ENCODE data around the gene CLEC16A.

CLEC16A gene

DNA sequence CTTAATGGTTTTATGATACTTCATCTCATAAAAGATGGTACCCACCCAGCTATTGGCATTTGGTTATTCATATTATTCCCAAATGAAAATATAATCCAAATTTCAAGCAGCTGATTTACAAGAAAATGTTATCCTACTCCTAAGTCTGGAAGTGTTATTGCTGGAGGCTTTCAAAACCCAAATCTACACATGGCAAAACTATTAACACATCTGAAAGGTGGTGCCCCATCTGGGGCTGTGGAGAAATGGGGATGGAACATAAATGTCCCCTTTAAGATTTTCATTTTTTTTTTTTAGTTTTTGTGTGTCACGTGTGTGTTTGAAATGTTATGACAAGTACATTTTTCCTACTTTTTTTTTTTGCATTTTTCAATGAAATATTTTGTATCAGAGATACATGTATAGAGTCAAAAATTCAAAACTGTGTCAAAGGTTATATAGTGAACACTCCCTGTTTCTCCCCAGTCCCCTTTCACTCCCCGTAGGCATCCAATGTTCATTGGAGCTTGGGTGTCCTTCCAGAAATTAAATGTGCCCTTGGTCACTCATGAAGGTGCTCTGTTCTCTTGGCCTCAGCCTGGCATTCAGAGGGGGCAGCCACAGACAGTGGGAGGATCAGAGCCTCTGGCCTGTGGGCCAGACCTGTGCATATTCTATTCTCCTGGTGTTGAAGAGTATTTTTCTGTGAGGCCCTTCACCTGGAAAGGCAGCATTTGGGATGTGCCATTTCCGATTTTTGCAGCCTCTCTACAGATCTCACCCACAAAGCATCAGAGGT is 79.1 kb downstream of the CLEC16A start:
- DNase-seq, result no peak

DNA sequence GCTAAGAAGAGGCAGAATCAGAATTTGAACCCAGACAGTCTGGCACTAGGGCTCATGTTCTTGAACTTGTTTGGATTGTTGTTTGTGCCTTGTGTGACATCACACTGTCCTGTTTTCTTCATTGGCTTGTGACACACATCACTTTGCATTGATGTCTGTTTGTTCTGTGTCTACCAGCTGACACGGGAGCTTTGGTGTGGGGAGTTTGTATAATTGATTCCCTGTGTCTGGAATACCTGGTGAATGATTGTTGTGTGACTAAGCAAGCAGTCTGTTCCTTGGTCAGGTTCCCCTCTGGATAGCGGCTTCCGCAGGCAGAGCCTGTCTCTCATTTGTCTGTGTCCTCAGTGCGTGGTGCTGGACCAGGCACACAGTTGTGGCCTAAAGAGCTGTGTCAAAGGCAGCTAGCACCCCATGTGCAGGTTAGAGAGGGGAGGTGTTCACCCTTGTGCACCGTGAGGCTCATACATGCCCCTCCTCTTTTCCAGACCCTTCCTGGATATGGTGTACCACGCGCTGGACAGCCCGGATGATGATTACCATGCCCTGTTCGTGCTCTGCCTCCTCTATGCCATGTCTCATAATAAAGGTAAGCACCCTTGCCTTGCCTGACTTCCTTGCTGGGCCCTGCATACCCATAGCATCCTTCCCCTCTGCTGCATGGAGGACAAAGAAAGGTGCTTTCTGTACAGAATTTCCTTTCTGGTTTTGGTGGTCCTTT is 80.1 kb downstream of the CLEC16A start:
- no peak for DNase-seq

DNA sequence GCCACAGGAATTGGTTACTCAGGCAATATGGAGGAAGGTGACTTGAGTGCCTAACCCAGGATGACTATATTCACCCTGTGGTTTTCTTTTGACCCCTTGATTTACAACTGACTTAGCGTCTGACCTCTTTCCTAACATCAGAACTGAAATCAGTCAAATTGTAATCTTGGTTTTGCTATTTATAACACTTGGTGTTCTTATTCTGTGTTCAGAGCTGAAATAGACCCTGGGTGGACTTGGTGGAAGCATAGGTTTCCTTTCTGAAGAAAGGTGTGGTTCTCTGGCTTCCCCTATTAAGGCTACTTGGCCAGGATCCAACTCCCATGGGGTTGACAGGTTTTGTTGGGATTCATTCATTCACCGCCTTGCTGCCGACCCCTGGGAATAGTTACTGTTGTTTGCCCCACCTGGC is 80.8 kb downstream of the CLEC16A start:
- no peak for DNase-seq

DNA sequence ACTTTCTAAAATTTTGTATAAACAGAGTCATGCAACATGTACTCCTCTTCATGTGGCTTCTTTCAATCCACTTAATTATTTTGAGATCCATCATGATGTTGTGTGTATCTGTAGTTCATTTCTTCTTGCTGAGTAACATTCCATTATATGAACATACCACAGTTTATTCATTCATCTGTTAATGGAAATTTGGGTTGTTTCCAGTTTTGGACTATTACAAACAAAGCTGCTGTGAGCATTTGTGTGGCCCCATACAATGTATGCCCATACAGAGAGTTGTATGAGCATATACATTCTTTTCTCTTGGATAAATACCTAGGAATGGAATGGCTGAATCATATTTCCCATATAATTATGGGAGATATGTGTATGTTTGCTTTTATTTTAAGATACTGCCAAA is 85.6 kb downstream of the CLEC16A start:
- no peak for DNase-seq

DNA sequence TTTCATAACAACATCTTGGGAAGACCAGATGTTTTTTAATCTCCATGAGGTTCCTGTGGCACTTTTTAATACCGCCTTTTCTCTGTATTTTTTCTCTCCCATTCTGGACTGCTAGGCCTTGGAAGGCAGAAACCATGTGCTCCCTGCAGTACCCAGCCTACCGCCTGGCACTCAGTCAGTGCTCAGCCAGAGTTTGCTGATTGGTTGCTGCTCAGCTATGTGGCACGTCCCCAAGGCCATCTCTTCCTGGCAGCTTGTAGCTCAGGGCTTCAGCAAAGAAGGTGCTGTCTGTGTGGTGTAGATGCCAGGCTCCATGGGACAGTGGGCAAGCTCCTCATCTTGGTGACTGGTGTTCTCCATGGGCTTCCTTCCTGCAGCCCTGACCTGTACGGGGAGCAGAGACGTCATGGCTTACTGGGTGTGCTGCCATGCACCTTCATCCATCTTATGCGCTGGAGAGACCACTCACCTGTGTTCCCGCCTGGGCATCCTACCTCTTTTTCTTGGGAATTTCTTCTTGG is 86.7 kb downstream of the CLEC16A start:
- no peak for DNase-seq

DNA sequence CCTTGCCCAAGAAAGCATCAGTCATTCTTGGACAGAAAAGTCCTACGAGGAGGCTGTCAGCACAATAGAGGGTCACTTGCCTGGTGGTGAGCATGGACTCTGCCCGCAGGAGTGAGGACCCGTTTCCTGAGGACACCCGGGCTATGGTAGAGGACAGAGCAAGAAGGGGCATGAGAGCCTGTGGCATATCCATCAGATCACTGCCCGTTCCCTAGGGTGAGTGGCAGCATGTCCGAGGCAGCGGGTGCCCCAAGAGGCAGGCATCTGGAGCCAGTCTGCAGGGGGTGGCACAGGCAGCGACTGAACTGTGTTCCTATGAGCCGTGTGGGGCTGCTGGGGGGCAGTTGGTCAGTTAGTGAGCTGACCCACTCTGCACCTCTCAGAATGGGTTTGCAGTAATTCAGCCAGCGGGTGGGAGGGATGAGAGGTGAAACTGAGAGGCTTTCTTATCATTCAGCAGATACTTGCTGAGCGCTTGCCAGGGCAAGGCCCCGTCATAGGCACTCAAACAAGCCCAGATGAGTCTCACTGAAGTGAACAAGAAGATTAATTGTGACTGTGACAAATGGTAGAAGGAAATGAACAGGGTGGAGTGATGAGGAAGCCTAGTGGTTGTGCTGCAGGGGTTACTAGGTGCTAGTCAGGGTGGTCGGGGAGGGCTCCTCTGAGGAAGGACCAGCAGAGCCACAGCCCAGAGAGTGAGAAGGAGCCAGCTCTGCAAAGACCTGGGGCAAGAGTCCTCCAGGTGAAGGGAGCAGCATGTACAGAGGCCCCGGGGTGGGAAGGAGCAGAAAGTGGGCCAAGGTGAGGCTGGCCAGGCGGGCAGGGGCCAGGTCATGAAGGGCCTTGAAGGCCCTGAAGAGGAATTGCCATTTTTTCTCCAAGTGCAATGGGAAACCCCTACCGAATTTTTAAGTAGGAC is 87.9 kb downstream of the CLEC16A start:
- no peak for DNase-seq

DNA sequence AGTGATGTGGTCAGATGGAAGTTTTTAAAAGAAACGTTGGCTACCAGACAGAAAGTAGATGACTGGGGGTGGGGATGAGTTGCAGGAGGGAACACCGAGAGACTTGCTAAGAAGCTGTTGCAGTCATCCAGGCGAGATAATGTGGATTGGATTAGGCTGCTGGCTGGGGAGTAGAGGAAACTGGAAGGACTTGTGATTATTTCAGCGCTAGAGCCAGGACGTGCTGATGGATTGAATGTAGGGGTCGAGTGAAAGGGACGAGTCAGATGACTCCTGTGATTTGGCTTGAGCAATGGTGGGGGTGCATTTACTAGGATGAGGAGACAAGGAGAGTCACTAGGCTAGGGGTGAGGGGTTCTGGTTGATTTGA is 88.5 kb downstream of the CLEC16A start:
- DNase-seq, result no peak

DNA sequence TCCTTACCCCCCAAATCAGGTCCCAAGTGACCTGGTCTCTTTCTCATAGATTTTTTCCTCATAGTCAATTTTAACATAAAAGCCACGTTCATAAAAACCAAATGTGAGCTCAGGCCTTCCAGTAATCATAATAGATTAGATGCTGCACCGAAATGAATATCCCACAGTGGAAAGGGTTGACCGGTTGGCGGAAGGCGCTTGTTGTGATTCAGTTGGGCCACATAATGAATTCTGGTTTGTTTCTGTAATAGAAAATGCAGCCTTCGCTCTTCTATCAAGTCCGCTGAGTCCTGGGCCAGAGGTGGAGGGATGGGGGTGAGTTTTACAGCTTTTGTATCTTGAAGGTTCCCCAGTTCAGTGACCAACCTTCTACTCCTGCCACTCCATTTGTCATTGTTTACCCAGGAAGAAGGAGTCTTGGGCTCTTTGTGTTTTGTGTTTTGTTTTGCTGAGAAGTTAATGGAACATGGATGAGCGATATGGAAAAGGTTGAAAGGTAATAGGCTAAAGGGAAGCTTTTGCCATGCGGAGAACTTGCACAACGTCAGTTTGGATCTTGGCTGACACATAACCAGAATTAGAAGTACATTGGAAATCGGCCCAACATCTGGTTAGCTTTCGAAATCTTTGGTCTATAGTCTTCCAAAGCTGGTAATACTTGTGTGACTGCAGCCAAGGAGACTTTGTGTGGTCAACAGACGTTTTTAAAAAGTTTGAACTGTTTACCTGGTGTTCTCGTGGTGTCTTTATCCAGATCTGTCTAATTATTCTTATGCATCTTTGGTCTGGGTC is 89.5 kb downstream of the CLEC16A start:
- DNase-seq, result no peak

DNA sequence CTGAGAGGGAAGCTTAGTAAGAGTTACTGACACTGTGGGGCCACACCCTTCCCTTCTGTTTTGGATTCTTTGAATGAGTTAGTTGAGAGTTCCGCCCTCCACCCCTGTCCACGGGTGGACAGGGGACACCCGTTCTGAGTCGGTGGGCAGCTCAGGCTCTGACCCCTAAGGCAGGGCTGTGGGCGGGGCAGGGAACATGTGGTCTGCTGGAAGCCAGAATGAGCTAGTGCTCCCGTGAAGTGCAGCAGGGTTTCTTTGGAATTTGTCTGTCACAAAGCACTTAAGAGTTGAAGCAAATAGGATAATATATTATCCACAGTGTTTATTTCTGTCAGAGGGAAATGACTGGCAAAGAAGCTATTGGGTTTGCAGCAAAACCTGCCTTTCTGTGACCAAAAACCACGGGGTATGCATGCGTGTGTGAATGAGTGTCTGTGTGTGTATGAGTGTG is 90.1 kb downstream of the CLEC16A start:
- no peak for DNase-seq

DNA sequence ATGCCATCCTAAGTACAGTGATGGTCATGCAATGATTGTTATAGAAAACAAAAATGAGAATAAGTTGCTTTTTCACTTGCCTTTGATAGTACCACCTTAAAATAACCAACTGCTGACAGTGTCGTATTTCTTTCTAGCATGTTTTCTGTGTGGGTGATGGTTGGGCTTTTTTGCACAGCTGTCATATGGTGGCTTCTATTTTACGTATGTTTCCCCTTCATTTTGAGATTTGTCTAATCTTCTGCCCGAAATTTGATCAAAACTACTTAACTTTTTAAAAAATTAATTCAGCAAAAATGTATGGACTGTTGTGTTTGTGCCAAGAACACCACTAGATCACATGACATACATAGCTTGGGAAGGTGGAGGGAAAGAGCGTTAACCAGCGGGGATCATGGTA is 90.7 kb downstream of the CLEC16A start:
- DNase-seq, result no peak

DNA sequence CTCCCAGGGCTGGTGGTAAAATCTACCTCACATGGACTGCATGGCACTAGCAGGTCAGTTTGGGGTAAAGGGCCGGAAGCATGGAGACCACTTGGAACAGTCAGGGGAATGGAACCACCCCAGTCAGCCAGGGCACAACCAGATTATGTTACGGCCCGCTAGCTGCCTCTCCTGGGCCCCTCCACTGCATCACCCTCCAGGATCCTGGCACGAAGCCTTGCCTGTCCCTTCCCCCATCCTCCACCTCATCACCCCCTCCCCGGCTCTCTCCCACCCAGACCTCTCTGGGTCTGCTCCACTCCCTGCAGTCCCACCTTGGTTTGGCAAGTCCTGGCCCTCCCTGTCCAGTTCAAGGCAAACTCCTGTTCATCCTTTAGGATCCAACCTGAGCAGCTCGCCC is 91.7 kb downstream of the CLEC16A start:
- DNase-seq, result no peak

DNA sequence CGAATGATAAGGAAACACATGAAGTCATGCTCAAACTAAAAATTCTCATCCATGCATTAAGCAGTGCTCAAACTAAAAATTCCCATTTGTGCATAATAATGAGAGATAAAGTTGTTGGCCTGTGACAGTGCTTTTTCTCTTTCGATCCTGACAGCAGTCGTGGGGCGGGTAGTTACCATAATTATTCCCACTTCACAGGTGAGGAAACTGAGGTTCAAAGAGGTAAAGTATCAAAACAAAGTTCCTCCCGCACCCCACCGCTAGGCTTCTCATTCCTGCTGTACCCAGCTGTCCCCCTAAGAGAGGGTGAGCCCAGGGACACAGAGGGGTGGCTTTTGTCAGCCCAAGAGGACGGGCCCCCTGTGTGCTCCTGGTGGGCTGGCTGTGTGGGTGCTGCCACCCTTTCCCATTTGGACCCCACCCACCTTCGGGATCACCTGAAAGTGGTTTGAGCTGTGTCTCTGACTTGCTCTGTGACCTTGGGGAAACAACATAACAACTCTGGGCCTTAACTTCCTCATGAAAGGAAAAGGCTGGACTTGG is 92.6 kb downstream of the CLEC16A start:
- no peak for DNase-seq

DNA sequence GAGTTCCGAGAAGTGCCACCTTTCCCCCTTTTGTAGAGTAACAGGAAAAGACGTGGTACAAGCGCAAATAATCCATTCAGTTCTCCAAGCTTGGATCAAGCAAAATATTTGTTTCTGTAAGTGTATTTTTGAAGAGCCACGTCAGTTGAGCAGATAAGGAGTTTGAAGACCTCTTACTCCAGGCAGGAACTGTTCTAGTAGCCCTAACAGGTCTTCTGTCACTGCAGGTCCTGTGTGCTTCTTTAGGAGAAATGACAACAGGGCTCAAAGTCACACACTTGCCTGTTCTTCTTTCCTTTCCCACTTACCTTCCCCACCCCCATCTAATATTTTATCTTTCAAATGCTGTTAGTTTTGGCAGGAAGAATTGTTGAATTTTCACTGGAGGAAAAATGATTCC is 93.9 kb downstream of the CLEC16A start:
- DNase-seq, result no peak

DNA sequence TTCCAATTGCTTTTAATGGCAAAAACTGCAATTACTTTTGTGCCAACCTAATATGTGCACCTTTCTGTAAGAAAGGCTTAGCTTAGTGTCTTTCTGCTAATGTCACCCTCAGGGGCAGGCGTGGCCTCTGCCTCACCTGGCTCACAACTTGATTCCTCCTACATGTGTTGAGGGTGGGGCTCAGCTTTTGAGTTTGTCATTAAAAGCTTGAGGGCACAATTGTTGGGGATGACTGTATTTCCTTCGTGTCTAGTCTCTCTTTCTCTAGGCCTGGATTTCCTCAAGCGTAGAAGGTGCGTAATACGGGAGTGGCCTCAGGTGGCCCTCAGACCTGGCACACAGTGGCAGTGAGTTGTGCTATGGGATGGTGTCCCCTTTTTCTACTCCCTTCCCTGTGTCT is 94.4 kb downstream of the CLEC16A start:
- no peak for DNase-seq

DNA sequence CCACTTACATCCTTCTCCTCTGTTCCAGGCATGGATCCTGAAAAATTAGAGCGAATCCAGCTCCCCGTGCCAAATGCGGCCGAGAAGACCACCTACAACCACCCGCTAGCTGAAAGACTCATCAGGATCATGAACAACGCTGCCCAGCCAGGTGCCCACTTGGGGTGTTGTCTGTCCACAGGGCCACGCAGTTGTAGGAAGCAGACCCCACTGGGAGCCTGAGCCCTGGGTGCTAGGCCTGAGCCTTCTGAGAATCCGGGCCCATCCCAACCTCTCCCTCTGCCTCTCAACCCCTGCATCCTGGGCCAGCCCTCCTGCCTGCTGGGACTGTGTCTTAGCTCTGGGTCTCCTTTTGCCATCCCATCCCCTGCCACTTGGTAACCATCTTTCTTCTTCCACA is 95.4 kb downstream of the CLEC16A start:
- DNase-seq, result no peak

DNA sequence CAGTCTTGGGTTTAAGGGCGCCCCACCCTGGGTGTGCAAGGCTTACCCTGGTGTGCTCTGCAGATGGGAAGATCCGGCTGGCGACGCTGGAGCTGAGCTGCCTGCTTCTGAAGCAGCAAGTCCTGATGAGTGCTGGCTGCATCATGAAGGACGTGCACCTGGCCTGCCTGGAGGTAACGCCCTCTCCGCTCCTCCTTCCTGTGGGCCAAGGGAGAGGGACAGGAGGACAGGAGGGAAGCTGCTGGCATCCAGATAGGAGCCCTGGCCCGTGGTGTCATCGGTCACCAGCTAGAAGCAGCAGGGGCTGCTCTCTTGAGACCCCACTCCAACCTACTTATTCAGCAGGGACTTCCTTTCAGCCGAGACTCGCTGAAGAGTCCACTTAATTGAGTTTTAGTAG is 97.8 kb downstream of the CLEC16A start:
- DNase-seq, result no peak

DNA sequence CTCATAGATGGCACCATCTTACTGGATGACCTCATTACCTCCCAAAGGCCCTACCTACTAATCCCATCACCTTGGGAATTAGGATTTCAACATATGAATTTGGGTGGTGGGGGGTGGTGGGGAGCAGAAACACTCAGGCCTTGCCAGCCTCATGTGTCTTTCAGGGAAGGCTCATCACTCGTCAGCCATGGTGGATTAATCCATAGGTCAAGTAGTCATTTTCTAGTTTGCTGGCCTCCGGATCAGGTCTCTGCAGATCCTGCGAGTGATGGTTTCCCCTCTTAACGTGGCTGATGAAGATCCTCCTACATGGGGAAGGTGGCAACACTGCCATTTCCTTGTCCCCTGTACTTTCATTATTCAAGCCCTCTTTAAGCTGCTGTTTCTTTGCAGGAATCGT is 101.1 kb downstream of the CLEC16A start:
- DNase-seq, result no peak

DNA sequence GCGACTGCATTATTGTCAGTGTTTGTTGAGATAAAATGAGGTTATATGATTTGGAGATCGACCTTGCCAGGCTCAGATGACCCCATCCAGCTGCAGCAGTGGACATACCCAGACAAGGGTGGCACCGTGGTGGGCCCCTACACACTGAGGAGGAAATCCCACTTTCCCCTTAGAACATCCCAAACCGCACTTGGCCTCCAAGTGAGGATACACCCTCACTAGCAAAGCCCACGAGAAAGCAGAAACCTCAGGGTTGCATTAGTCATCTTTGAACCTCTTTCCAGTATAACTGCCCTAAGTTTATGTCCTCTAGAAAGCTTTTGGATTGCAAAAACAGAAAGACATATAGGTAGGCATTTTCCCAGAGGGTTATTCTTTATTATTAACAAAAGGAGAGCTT is 101.5 kb downstream of the CLEC16A start:
- no peak for DNase-seq

DNA sequence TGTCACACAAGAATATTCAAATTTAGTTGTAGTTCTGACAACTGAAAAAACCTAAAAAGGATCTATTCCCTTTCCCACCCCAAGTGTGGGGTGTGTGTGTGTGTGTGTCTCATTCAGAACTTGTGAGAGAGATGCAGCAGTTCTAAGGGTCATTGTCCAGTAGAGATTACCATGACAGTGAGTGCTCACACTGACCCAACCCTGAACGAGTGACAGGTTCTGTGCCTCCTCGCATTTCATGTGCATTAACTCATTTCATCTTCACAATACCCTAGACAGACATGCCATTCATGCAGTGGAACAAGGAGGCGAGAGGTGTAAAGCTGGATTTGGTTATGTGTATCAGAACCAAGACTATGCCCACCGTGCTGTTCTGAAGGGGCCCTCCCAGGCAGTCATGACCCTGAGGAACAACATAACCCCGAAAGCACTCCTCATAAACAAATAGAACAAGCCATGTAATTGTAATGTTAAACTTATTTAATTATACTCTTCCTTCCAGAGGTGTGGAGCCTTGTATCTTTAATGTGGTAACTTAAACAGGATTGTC is 102.1 kb downstream of the CLEC16A start:
- DNase-seq, result no peak

DNA sequence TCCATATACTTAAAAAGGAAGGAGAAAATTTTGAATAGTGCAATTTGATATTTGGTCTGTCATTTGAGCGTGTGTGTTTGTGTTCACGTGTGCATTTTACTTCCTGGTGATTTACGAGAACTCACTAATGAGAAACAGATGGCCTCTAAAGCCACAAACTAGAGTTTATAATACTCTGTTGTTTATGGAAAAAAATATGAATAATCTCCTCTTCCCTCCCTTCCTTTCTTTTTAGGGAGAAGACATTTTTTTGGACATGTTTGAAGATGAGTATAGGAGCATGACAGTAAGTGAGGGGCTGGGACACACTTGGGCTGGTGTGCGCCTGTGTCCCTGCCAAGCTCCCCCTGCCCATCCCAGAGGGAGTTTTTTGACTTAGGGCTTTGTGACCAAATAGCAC is 102.7 kb downstream of the CLEC16A start:
- no peak for DNase-seq

DNA sequence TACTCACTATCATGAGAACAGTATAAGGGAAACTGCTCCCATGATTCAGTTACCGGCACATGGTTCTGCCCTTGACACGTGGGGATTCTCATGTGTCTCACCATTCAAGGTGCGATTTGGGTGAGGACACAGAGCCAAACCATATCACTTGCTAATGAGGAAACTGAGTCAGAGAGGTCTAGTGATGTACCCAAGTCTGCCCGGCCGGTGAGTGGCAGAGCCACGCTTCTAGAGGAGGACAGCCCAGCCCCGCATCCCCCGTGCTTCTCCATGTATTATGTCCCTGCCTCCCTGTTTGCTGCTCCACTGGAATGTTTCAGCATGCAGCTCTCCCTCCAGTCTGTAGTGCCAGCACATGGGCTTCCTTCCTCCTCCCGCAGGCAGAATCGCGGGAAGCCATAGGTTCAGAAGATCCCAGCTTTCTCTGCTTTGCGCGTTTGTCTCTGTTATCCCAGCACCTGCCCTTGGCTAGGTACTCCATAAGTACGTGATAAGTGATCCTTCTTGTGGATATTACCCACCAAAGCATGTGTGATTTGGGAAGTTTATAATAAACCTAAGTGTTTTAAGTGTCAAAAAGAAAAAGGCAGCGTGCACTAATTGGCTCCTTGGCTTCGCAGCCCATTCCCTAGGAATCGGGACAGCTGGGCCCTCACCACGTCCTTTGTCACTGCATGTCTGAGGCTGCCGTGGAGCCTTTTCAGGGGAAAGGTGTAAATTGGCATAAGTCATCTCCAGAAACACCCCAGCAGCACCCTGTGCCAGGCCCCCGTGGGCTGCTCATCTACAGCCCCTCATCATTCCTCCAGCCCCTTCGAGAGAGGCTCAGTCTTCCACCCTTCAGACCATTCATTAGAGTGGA is 103.8 kb downstream of the CLEC16A start:
- DNase-seq, result no peak

All from CD4-positive, alpha-beta T cell treated with Interleukin-15 for 1 hour (primary cell).